Endothelial cell of umbilical vein (primary cell): ENCODE data around the gene DUOXA2. TPM values are rescaled to one million over a fixed set of nuclear protein-coding genes. Genes with fewer than 3 reads are reported as not detected.

Source experiments
- BruUV-seq: library from RNA; stranded (reverse); fragments of 400-500 nt; replicated peaks from 2 replicates; lab custom pipeline; 2021; lab: Mats Ljungman, UMichigan
- CTCF ChIA-PET: fragments of 300-600, 350-600 bp; sonication (Branson Sonifier 250); formaldehyde crosslinking; loops from one replicate; lab custom pipeline; 2021; ENCODE audit warnings: antibody characterized with exemption, inconsistent platforms; lab: Charles Lee
- POLR2A ChIA-PET: fragments of 300-600, 350-600 bp; sonication (Branson Sonifier 250); formaldehyde crosslinking; loops from one replicate; lab custom pipeline; 2021; ENCODE audit warnings: antibody characterized with exemption, inconsistent platforms; lab: Charles Lee
- DNase-seq: peaks from one replicate; pipeline ENCODE4 v3.0.0-alpha.2; 2011; ENCODE audit warnings: low read depth, low spot score
- FAIRE-seq: peaks from 2 replicates; lab custom pipeline; 2011; peaks lifted over from hg19 to GRCh38; lab: Jason Lieb, UNC
- H2AFZ ChIP-seq: 2 replicates; pipeline ENCODE4 v1.6.0; 2012; ENCODE audit warnings: low read depth, low read length, control low read depth, inconsistent platforms
- H3K27ac ChIP-seq: 2 replicates; pipeline ENCODE4 v1.5.1; 2011; ENCODE audit warnings: low read depth, mild to moderate bottlenecking, control low read depth, low read length, moderate library complexity; ENCODE audit not compliant: insufficient read depth
- H3K27me3 ChIP-seq, 2 experiments: 2 replicates each; pipeline versions ENCODE4 v1.6.0 to v1.6.1; 2011; ENCODE audit warnings: low read length in 2 of 2, mixed read lengths in 1 of 2; ENCODE audit not compliant: control insufficient read depth in 2 of 2, insufficient read depth in 2 of 2
- H3K36me3 ChIP-seq, 2 experiments: 2 replicates in 1 of 2; 3 replicates in 1 of 2; pipeline ENCODE4 v1.5.1; 2011; ENCODE audit warnings: low read length in 2 of 2, mild to moderate bottlenecking in 1 of 2, moderate library complexity in 1 of 2; ENCODE audit not compliant: control insufficient read depth in 2 of 2, insufficient read depth in 2 of 2; ENCODE audit errors: extremely low read depth in 1 of 2
- H3K4me1 ChIP-seq: 3 replicates; pipeline ENCODE4 v1.5.1; 2011; ENCODE audit warnings: mild to moderate bottlenecking, low read length; ENCODE audit not compliant: control insufficient read depth, insufficient read depth; ENCODE audit errors: extremely low read depth
- H3K4me2 ChIP-seq: 2 replicates; pipeline ENCODE4 v1.6.1; 2011; ENCODE audit warnings: low read length, control low read depth, mixed read lengths; ENCODE audit not compliant: insufficient read depth
- H3K4me3 ChIP-seq, 3 experiments: fragments of 200-600 bp in 1 of 3; sonication (generic), shearing (Covaris generic) in 1 of 3; replicated peaks in 1 of 3; 2 replicates each; pipeline ENCODE4 v1.5.1; 2011 to 2016; ENCODE audit warnings: control low read depth in 3 of 3, low read length in 3 of 3, mild to moderate bottlenecking in 2 of 3, inconsistent platforms in 1 of 3, low read depth in 1 of 3, moderate library complexity in 1 of 3; ENCODE audit not compliant: insufficient read depth in 1 of 3
- H3K79me2 ChIP-seq: 2 replicates; pipeline ENCODE4 v1.6.0; 2012; ENCODE audit warnings: low read length, inconsistent platforms; ENCODE audit not compliant: control insufficient read depth, insufficient read depth
- H3K9ac ChIP-seq: replicated peaks from 2 replicates; pipeline ENCODE3; 2011; ENCODE audit warnings: low read length, control low read depth; ENCODE audit not compliant: insufficient read depth; ENCODE audit errors: extremely low read depth
- H3K9me1 ChIP-seq: replicated peaks from 3 replicates; pipeline ENCODE4 v1.6.0; 2011; ENCODE audit warnings: mild to moderate bottlenecking, low read length; ENCODE audit not compliant: control insufficient read depth, insufficient read depth; ENCODE audit errors: extremely low read depth
- H3K9me3 ChIP-seq: replicated peaks from 2 replicates; pipeline ENCODE4 v1.5.1; 2012; ENCODE audit warnings: low read length, inconsistent platforms; ENCODE audit not compliant: control insufficient read depth, insufficient read depth
- H4K20me1 ChIP-seq: replicated peaks from 2 replicates; pipeline ENCODE3; 2011; ENCODE audit warnings: mild to moderate bottlenecking, low read length; ENCODE audit not compliant: control insufficient read depth, insufficient read depth; ENCODE audit errors: extremely low read depth
- EZH2 ChIP-seq: IDR thresholded peaks from 2 replicates; pipeline ENCODE4 v1.6.1; 2012; ENCODE audit warnings: borderline replicate concordance, low read depth, mild to moderate bottlenecking, moderate library complexity, low read length, inconsistent platforms; ENCODE audit not compliant: severe bottlenecking
- FOS ChIP-seq: IDR thresholded peaks from 2 replicates; pipeline ENCODE4 v1.6.1; 2011; ENCODE audit warnings: mild to moderate bottlenecking, low read length, moderate library complexity, borderline replicate concordance; ENCODE audit not compliant: insufficient read depth
- MYC ChIP-seq: IDR thresholded peaks from one replicate; pipeline ENCODE4 v1.6.1; 2011; ENCODE audit warnings: mild to moderate bottlenecking, low read depth, low read length
- POLR2A ChIP-seq: IDR thresholded peaks from 2 replicates; pipeline ENCODE4 v1.6.1; 2012; ENCODE audit warnings: low read depth, mild to moderate bottlenecking, control low read depth, low read length
- POLR2AphosphoS5 ChIP-seq: IDR thresholded peaks from 2 replicates; pipeline ENCODE4 v1.6.1; 2012; ENCODE audit warnings: low read depth, mild to moderate bottlenecking, control low read depth, low read length, moderate library complexity; ENCODE audit not compliant: insufficient read depth
- dilution Hi-C: fragments of 300-500 bp; cut with MboI; formaldehyde crosslinking; loops from one replicate; pipeline ENCODE4 v1.15.0; 2019; ENCODE audit warnings: low sequenced_read_pairs; ENCODE audit not compliant: extremely low pct_ligation_motif_present
- intact Hi-C: fragments of 100-400 bp; cut with micrococcal nuclease; formaldehyde crosslinking; loops from one replicate; pipeline ENCODE4 v1.10.0; 2022
- polyA plus RNA-seq, 4 experiments: library from polyadenylated mRNA; depleted of rRNA in 3 of 4; stranded (reverse) in 3 of 4; unstranded in 1 of 4; fragments of >200 nt; gene quantifications; 2 replicates each; pipeline versions ENCODE4 v1.2.1 to v1.2.3, GENCODE V29; 2011 to 2012; ENCODE audit warnings: missing spikeins in 1 of 4
- total RNA-seq: library from RNA; stranded (reverse); gene quantifications from 2 replicates; pipeline ENCODE4 v1.2.3, GENCODE V29; 2021
- TF ChIP-seq, protein P1 (sequence below), 2 donors: IDR thresholded peaks; 1 replicate in 1 of 2; 2 replicates in 1 of 2; pipeline ENCODE4 v1.5.1; 2011; ENCODE audit warnings: low read length in 2 of 2, mild to moderate bottlenecking in 2 of 2, moderate library complexity in 2 of 2, control low read depth in 1 of 2, inconsistent platforms in 1 of 2, low read depth in 1 of 2; ENCODE audit not compliant: insufficient read depth in 1 of 2; ENCODE audit errors: extremely low read depth in 1 of 2

DUOXA2 gene
- total and polyA plus RNA-seq, 2 donors (not counting 3 experiments of a cell fraction or from before 2014, with no cell fraction given) = not detected

- no peak overlapping the region for H3K4me3 ChIP-seq
- FAIRE-seq (no peak), DNase-seq (peak; percentile 37)
- H3K4me2 ChIP-seq = no peak overlapping the region
- BruUV-seq = no TSS peak
- TF ChIP-seq FOS (no peak), MYC (no peak), POLR2AphosphoS5 (no peak), EZH2 (no peak), POLR2A (no peak)
- TF ChIP-seq, protein P1, sequence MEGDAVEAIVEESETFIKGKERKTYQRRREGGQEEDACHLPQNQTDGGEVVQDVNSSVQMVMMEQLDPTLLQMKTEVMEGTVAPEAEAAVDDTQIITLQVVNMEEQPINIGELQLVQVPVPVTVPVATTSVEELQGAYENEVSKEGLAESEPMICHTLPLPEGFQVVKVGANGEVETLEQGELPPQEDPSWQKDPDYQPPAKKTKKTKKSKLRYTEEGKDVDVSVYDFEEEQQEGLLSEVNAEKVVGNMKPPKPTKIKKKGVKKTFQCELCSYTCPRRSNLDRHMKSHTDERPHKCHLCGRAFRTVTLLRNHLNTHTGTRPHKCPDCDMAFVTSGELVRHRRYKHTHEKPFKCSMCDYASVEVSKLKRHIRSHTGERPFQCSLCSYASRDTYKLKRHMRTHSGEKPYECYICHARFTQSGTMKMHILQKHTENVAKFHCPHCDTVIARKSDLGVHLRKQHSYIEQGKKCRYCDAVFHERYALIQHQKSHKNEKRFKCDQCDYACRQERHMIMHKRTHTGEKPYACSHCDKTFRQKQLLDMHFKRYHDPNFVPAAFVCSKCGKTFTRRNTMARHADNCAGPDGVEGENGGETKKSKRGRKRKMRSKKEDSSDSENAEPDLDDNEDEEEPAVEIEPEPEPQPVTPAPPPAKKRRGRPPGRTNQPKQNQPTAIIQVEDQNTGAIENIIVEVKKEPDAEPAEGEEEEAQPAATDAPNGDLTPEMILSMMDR (IDR thresholded peaks at IDR 0.05; ENCODE audit: extremely low read depth in 1 of 2, insufficient read depth in 1 of 2, low read depth in 1 of 2, low read length in 2 of 2) = peak; percentile 44 to 50
- no peaks in the 10 kb centered on the region for H3K79me2 ChIP-seq
- H3K9me1 ChIP-seq = no peaks in the 10 kb centered on the region
- no peak overlapping the region for H2AFZ ChIP-seq
- H3K27ac ChIP-seq = no peak overlapping the region
- intact Hi-C loops (loop anchor here (1.0 kb wide), 1 partner anchor 331 kb away; no protein-coding TSS in a partner anchor), dilution Hi-C loops (no loop called here)
- POLR2A ChIA-PET = no interaction called here
- H3K27me3 ChIP-seq = peaks cover 57 to 77% of the 10 kb centered on the region in 2 experiments
- H4K20me1 ChIP-seq = no peaks in the 10 kb centered on the region
- peaks cover 6% of the 10 kb centered on the region for H3K4me1 ChIP-seq
- H3K9me3 ChIP-seq = no peaks in the 10 kb centered on the region
- H3K9ac ChIP-seq = no peak overlapping the region
- H3K36me3 ChIP-seq = no peaks in the 10 kb centered on the region
- CTCF ChIA-PET = interaction anchor here (0.7 to 2.2 kb wide), 26 partner anchors 9 to 485 kb away, joined by 3 to 44 read pairs (median 6); partner anchors contain the start of gene DUOXA2
Observed at GRCh38 chr15:45126535-45127158, 12.5 kb downstream of the DUOXA2 start.
